HL-60/S4 treated with phorbol 12-myristate 13-acetate at 8.2 ng/mL for 4 days and 3 days (cell line): Measurements from ENCODE around the gene PCDHB8.
"Not testable (repeated sequence)": the region's sequence is repeated elsewhere in the genome, so short reads cannot be mapped to it uniquely, and the experiment has no call there.

Source experiments
- in situ Hi-C: fragments of 300-500 bp; cut with MboI; formaldehyde crosslinking; loops from 2 replicates; pipeline ENCODE4 v1.15.0; 2022; ENCODE audit warnings: low sequenced_read_pairs

PCDHB8 gene

DNA sequence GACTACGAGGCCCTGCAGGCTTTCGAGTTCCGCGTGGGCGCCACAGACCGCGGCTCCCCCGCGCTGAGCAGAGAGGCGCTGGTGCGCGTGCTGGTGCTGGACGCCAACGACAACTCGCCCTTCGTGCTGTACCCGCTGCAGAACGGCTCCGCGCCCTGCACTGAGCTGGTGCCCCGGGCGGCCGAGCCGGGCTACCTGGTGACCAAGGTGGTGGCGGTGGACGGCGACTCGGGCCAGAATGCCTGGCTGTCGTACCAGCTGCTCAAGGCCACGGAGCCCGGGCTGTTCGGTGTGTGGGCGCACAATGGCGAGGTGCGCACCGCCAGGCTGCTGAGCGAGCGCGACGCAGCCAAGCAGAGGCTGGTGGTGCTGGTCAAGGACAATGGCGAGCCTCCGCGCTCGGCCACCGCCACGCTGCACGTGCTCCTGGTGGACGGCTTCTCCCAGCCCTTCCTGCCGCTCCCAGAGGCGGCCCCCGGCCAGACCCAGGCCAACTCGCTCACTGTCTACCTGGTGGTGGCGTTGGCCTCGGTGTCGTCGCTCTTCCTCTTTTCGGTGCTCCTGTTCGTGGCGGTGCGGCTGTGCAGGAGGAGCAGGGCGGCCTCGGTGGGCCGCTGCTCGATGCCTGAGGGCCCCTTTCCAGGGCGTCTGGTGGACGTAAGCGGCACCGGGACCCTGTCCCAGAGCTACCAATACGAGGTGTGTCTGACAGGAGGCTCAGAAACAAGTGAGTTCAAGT, 6.7 kb downstream of the PCDHB8 start:
- in situ Hi-C loops: not testable (repeated sequence)

DNA sequence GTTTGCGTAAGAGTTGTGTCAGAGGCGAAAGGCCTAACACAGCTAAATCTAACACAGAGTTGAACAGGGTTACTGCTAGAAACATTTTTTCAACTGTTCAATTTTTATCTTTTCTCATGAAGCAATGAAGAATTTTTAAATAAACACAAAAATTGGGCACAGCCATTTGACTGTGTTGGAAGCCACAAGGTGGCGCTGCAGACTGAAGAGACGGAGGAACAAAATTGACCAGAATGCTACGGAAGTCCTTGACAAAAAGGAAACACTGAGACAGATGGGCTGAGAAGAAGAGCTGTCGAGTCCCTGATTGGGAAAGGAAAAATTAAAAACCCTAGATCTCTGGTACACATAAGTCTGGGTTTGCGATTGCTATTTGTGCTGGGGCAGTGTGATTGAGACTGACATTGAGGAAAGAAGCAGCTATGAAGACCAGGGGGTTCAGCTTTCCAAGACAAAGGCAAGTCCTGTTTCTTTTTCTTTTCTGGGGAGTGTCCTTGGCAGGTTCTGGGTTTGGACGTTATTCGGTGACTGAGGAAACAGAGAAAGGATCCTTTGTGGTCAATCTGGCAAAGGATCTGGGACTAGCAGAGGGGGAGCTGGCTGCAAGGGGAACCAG, 9.4 kb downstream of the PCDHB8 start, which contains the start of gene PCDHB9:
TSS of gene PCDHB9 (plus strand) at position 265 of the 616 bp plus-strand sequence. CDS start at position 423, 158 bp downstream.
- in situ Hi-C loops: no loop called here

DNA sequence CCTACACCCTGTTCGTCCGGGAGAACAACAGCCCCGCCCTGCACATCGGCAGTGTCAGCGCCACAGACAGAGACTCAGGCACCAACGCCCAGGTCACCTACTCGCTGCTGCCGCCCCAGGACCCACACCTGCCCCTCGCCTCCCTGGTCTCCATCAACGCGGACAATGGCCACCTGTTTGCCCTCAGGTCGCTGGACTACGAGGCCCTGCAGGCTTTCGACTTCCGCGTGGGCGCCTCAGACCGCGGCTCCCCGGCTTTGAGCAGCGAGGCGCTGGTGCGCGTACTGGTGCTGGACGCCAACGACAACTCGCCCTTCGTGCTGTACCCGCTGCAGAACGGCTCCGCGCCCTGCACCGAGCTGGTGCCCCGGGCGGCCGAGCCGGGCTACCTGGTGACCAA, 11.1 kb downstream of the PCDHB8 start:
- in situ Hi-C loops: not testable (repeated sequence)

DNA sequence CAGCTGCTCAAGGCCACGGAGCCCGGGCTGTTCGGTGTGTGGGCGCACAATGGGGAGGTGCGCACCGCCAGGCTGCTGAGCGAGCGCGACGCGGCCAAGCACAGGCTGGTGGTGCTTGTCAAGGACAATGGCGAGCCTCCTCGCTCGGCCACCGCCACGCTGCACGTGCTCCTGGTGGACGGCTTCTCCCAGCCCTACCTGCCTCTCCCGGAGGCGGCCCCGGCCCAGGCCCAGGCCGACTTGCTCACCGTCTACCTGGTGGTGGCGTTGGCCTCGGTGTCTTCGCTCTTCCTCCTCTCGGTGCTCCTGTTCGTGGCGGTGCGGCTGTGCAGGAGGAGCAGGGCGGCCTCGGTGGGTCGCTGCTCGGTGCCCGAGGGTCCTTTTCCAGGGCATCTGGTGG, 11.5 kb downstream of the PCDHB8 start:
- in situ Hi-C loops: not testable (repeated sequence)

DNA sequence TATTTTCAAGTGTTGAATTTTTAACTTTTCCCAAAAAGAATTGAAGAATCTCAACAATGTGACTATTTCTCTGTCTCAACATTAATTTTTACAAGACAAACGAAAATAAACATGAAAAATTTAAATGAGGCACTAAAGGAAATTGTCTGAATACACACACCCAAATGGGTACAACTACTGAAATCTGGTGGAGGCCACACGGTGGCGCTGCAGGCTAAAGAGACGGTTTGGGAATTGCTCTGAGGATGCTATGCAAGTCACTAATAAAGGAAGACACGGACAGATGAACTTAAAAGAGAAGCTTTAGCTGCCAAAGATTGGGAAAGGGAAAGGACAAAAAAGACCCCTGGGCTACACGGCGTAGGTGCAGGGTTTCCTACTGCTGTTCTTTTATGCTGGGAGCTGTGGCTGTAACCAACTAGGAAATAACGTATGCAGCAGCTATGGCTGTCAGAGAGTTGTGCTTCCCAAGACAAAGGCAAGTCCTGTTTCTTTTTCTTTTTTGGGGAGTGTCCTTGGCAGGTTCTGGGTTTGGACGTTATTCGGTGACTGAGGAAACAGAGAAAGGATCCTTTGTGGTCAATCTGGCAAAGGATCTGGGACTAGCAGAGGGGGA, 14.6 kb downstream of the PCDHB8 start, which contains the start of gene PCDHB10:
TSS of gene PCDHB10 (plus strand) at position 244 of the 616 bp plus-strand sequence. CDS start at position 444, 200 bp downstream.
- in situ Hi-C loops: no loop called here

DNA sequence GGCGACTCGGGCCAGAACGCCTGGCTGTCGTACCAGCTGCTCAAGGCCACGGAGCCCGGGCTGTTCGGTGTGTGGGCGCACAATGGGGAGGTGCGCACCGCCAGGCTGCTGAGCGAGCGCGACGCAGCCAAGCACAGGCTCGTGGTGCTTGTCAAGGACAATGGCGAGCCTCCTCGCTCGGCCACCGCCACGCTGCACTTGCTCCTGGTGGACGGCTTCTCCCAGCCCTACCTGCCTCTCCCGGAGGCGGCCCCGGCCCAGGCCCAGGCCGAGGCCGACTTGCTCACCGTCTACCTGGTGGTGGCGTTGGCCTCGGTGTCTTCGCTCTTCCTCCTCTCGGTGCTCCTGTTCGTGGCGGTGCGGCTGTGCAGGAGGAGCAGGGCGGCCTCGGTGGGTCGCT, 16.7 kb downstream of the PCDHB8 start:
- in situ Hi-C loops: not testable (repeated sequence)

DNA sequence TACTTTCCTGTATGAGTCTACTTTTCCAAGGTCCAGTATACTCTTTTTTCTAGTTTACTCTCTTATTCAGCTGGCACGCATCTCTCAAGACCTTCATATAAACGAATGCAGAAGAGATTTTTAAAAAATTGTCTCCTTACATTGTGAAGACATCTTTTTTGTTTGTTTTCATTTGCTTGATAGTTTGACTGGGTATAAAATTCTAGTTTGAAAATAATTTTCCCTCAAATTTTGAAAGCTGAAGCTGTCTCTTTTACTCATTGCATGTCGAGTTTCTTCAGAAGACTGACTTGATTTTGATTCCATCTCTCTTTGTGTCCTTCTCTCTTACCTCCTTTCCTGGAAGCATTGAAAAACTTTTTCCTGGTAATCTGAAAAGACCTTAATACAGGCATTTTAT, 18.8 kb downstream of the PCDHB8 start:
- in situ Hi-C loops: no loop called here

DNA sequence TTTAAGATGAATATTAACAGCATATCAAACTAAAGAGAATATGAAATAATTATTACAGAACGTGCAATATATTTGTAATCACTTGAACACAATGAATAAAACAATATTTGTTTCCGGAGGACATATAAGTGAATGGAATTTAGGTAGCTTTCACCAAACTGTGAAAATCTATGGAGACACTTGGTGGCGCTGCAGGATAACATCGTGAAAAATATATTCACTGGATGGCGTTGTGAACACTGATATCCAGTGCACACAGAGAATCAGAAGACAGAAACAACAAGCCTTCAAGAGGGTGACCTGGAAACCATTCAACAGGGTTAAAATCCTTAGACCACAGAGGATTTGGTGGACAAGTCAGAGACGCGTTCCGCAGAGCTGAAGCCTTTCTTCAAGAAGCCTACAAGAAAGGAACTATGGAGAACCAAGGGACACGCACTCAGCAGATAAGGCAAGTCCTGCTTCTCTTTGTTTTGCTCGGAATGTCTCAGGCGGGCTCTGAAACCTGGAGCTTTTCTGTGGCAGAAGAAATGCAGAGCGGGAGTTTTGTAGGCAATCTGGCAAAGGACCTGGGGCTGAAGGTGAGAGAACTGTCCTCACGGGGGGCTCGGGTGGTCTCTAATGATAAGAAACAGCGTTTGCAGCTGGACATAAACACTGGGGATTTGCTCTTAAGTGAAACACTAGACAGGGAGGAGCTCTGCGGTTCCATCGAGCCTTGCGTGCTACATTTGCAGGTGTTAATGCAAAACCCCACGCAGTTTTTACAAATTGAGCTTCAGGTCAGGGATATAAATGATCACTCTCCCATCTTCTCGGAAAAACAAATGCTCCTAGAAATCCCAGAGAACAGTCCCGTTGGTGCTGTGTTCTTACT, 22.0 kb downstream of the PCDHB8 start, which contains the start of gene PCDHB11:
TSS of gene PCDHB11 (plus strand) at position 269 of the 877 bp plus-strand sequence. CDS start at position 417, 148 bp downstream.
- in situ Hi-C loops: no loop called here

DNA sequence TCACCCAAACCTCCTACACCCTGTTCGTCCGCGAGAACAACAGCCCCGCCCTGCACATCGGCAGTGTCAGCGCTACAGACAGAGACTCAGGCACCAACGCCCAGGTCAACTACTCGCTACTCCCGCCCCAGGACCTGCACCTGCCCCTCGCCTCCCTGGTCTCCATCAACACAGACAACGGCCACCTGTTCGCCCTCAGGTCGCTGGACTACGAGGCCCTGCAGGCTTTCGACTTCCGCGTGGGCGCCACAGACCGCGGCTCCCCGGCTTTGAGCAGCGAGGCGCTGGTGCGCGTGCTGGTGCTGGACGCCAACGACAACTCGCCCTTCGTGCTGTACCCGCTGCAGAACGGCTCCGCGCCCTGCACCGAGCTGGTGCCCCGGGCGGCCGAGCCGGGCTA, 23.5 kb downstream of the PCDHB8 start:
- in situ Hi-C loops: not testable (repeated sequence)

DNA sequence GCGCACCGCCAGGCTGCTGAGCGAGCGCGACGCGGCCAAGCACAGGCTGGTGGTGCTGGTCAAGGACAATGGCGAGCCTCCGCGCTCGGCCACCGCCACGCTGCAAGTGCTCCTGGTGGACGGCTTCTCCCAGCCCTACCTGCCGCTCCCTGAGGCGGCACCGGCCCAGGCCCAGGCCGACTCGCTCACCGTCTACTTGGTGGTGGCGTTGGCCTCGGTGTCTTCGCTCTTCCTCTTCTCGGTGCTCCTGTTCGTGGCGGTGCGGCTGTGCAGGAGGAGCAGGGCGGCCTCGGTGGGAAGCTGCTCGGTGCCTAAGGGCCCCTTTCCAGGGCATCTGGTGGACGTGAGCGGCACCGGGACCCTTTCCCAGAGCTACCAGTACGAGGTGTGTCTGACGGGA, 24.1 kb downstream of the PCDHB8 start:
- in situ Hi-C loops: not testable (repeated sequence)

DNA sequence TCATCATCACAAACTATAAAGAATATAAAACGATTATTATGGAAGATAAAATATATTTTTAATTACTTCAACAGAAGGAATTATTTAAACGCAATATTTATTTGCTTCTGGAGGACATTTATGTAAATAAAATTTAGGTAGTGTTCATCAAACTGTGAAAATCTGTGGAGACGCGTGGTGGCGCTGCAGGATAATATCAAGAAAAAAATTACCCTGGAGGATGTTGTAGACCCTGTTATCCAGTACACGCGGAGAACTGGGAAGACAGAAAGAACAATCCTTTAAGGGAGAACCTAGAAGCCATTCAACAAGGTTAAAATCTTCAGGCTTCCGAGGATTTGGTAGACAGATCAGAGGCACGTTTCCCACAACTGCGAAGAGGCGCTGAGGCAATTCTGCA, 30.9 kb downstream of the PCDHB8 start, which contains the start of gene PCDHB12:
TSS of gene PCDHB12 (plus strand) at position 242 of the 400 bp plus-strand sequence. CDS start 189 bp downstream, outside the sequence.
- in situ Hi-C loops: no loop called here

DNA sequence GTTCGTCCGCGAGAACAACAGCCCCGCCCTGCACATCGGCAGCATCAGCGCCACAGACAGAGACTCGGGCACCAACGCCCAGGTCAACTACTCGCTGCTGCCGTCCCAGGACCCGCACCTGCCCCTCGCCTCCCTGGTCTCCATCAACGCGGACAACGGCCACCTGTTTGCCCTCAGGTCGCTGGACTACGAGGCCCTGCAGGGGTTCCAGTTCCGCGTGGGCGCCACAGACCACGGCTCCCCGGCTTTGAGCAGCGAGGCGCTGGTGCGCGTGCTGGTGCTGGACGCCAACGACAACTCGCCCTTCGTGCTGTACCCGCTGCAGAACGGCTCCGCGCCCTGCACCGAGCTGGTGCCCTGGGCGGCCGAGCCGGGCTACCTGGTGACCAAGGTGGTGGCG, 32.7 kb downstream of the PCDHB8 start:
- in situ Hi-C loops: not testable (repeated sequence)

DNA sequence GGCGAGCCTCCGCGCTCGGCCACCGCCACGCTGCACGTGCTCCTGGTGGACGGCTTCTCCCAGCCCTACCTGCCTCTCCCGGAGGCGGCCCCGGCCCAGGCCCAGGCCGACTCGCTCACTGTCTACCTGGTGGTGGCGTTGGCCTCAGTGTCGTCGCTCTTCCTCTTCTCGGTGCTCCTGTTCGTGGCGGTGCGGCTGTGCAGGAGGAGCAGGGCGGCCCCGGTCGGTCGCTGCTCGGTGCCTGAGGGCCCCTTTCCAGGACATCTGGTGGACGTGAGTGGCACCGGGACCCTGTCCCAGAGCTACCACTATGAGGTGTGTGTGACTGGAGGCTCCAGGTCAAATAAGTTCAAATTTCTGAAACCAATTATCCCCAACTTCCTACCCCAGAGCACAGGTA, 33.3 kb downstream of the PCDHB8 start:
- in situ Hi-C loops: not testable (repeated sequence)

DNA sequence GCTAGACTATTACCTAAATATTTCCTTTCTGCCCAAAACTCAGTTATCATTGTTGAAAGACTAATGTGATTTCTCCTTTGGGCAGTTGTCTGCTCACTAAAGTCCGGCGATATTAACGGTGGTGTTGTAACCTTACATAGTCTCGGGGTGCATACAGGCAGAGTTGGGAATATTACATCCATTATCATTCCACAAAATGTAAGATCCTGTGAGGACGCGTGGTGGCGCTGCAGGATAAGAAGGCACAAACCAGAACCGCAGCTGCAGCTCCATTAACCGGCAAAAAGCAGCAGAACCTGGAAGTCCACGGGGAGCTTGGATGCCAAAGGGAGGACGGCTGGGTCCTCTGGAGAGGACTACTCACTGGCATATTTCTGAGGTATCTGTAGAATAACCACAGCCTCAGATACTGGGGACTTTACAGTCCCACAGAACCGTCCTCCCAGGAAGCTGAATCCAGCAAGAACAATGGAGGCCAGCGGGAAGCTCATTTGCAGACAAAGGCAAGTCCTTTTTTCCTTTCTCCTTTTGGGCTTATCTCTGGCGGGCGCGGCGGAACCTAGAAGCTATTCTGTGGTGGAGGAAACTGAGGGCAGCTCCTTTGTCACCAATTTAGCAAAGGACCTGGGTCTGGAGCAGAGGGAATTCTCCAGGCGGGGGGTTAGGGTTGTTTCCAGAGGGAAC, 36.2 kb downstream of the PCDHB8 start, which contains the start of gene PCDHB13:
TSS of gene PCDHB13 (plus strand) at position 264 of the 684 bp plus-strand sequence. CDS start at position 469, 205 bp downstream.
- in situ Hi-C loops: not testable (repeated sequence)

DNA sequence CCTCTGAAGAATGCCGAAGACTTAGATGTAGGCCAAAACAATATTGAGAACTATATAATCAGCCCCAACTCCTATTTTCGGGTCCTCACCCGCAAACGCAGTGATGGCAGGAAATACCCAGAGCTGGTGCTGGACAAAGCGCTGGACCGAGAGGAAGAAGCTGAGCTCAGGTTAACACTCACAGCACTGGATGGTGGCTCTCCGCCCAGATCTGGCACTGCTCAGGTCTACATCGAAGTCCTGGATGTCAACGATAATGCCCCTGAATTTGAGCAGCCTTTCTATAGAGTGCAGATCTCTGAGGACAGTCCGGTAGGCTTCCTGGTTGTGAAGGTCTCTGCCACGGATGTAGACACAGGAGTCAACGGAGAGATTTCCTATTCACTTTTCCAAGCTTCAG, 37.0 kb downstream of the PCDHB8 start:
- in situ Hi-C loops: not testable (repeated sequence)

DNA sequence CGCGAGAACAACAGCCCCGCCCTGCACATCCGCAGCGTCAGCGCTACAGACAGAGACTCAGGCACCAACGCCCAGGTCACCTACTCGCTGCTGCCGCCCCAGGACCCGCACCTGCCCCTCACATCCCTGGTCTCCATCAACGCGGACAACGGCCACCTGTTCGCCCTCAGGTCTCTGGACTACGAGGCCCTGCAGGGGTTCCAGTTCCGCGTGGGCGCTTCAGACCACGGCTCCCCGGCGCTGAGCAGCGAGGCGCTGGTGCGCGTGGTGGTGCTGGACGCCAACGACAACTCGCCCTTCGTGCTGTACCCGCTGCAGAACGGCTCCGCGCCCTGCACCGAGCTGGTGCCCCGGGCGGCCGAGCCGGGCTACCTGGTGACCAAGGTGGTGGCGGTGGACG, 37.9 kb downstream of the PCDHB8 start:
- in situ Hi-C loops: not testable (repeated sequence)

DNA sequence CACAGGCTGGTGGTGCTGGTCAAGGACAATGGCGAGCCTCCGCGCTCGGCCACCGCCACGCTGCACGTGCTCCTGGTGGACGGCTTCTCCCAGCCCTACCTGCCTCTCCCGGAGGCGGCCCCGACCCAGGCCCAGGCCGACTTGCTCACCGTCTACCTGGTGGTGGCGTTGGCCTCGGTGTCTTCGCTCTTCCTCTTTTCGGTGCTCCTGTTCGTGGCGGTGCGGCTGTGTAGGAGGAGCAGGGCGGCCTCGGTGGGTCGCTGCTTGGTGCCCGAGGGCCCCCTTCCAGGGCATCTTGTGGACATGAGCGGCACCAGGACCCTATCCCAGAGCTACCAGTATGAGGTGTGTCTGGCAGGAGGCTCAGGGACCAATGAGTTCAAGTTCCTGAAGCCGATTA, 38.4 kb downstream of the PCDHB8 start:
- in situ Hi-C loops: not testable (repeated sequence)

DNA sequence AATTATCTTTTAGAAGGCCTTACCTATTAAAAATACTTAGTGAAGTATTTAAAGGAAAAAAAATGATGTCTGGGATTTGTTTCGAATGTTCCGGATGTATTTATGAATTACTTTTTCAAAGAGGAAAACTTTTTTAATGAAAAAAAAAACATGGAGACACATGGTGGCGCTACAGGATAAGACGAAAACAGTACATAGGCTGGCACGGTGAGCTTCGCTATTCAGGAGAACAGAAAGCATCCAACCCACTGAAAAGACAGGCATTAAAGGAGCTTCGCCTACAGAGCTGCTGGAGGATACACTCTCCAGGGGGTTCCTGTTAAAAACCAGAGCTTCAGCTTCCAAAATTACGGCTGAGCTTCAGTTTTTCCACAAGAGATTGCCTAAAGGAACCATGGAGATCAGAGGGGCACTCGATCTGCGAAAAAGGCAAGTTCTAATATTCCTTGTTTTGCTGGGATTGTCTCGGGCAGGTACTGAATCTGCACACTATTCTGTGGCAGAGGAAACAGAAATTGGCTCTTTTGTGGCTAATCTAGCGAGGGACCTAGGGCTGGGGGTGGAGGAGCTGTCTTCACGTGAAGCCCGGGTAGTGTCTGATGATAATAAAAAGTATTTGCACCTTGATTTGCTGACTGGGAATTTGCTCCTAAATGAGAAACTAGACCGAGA, 45.7 kb downstream of the PCDHB8 start, which contains the start of gene PCDHB14:
TSS of gene PCDHB14 (plus strand) at position 232 of the 672 bp plus-strand sequence. CDS start at position 395, 163 bp downstream.
- in situ Hi-C loops: no loop called here

DNA sequence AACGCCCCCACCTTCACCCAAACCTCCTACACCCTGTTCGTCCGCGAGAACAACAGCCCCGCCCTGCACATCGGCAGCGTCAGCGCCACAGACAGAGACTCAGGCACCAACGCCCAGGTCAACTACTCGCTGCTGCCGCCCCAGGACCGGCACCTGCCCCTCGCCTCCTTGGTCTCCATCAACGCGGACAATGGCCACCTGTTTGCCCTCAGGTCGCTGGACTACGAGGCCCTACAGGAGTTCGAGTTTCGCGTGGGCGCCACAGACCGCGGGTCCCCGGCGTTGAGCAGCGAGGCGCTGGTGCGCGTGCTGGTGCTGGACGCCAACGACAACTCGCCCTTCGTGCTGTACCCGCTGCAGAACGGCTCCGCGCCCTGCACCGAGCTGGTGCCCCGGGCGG, 47.3 kb downstream of the PCDHB8 start:
- in situ Hi-C loops: not testable (repeated sequence)
